ENCODE data around the gene IL21.

The IL21 gene

GRCh38 chr4:122621016-122621507 is at the start of gene IL21:
IL21 (minus strand) TSS chr4:122621066; CDS start chr4:122621011, 55 bp downstream.
- TF ChIP-seq CTCF (IDR thresholded peaks at IDR 0.05) = no peak
- no peaks in the 10 kb centered on the region for H3K9me3 ChIP-seq

GRCh38 chr4:122669911-122670738 is 49.3 kb upstream of the IL21 start:
- H3K27ac ChIP-seq = no peak overlapping the region
- no peaks in the 10 kb centered on the region for H3K4me1 ChIP-seq (ENCODE audit: control insufficient read depth in 1 of 2, insufficient read depth in 1 of 2, low read depth in 1 of 2, low read length in 1 of 2)
- no peak for TF ChIP-seq CTCF (IDR thresholded peaks at IDR 0.05)
- no peaks in the 10 kb centered on the region for H3K36me3 ChIP-seq
- H3K9me3 ChIP-seq = no peaks in the 10 kb centered on the region
- H3K4me3 ChIP-seq (ENCODE audit: low read depth in 1 of 2, low read length in 1 of 2) = no peak overlapping the region
- H3K27me3 ChIP-seq = no peaks in the 10 kb centered on the region

More at GRCh38 chr4:122621016-122621507, at the start of gene IL21:
- Histone ChIP-seq H3K27ac (no peak within 1 kb of the TSS), H3K27me3 (no peaks in the 10 kb centered on the region), H3K4me3 (ENCODE audit: low read depth in 1 of 2, low read length in 1 of 2) (no peak within 1 kb of the TSS), H3K36me3 (no peaks in the 10 kb centered on the region), H3K4me1 (ENCODE audit: control insufficient read depth in 1 of 2, insufficient read depth in 1 of 2, low read depth in 1 of 2, low read length in 1 of 2) (no peaks in the 10 kb centered on the region)

GRCh38 chr4:122668241-122668640 is 47.4 kb upstream of the IL21 start:
- Histone ChIP-seq H3K9me3 (no peaks in the 10 kb centered on the region), H3K4me1 (ENCODE audit: control insufficient read depth in 1 of 2, insufficient read depth in 1 of 2, low read depth in 1 of 2, low read length in 1 of 2) (no peaks in the 10 kb centered on the region), H3K36me3 (no peaks in the 10 kb centered on the region), H3K4me3 (ENCODE audit: low read depth in 1 of 2, low read length in 1 of 2) (no peak overlapping the region), H3K27ac (no peak overlapping the region), H3K27me3 (no peaks in the 10 kb centered on the region)
- no peak for TF ChIP-seq CTCF (IDR thresholded peaks at IDR 0.05)

GRCh38 chr4:122666527-122667245 is 45.8 kb upstream of the IL21 start:
- Histone ChIP-seq H3K36me3 (no peaks in the 10 kb centered on the region), H3K9me3 (no peaks in the 10 kb centered on the region), H3K27ac (no peak overlapping the region), H3K4me3 (ENCODE audit: low read depth in 1 of 2, low read length in 1 of 2) (no peak overlapping the region), H3K4me1 (ENCODE audit: control insufficient read depth in 1 of 2, insufficient read depth in 1 of 2, low read depth in 1 of 2, low read length in 1 of 2) (no peaks in the 10 kb centered on the region), H3K27me3 (no peaks in the 10 kb centered on the region)
- TF ChIP-seq CTCF (IDR thresholded peaks at IDR 0.05) = no peak

GRCh38 chr4:122665161-122665929 is 44.5 kb upstream of the IL21 start:
- Histone ChIP-seq H3K4me3 (ENCODE audit: low read depth in 1 of 2, low read length in 1 of 2) (no peak overlapping the region), H3K27me3 (no peaks in the 10 kb centered on the region), H3K9me3 (no peaks in the 10 kb centered on the region), H3K4me1 (ENCODE audit: control insufficient read depth in 1 of 2, insufficient read depth in 1 of 2, low read depth in 1 of 2, low read length in 1 of 2) (no peaks in the 10 kb centered on the region), H3K36me3 (no peaks in the 10 kb centered on the region), H3K27ac (no peak overlapping the region)
- TF ChIP-seq CTCF (IDR thresholded peaks at IDR 0.05) = no peak

Data from neutrophil (primary cell).